Measurements from ENCODE around the gene GIGYF1. TPM values are rescaled to one million over a fixed set of nuclear protein-coding genes. Genes with fewer than 3 reads are reported as not detected.
"Not testable (repeated sequence)": the region's sequence is repeated elsewhere in the genome, so short reads cannot be mapped to it uniquely, and the experiment has no call there.

GIGYF1 gene, protein sequence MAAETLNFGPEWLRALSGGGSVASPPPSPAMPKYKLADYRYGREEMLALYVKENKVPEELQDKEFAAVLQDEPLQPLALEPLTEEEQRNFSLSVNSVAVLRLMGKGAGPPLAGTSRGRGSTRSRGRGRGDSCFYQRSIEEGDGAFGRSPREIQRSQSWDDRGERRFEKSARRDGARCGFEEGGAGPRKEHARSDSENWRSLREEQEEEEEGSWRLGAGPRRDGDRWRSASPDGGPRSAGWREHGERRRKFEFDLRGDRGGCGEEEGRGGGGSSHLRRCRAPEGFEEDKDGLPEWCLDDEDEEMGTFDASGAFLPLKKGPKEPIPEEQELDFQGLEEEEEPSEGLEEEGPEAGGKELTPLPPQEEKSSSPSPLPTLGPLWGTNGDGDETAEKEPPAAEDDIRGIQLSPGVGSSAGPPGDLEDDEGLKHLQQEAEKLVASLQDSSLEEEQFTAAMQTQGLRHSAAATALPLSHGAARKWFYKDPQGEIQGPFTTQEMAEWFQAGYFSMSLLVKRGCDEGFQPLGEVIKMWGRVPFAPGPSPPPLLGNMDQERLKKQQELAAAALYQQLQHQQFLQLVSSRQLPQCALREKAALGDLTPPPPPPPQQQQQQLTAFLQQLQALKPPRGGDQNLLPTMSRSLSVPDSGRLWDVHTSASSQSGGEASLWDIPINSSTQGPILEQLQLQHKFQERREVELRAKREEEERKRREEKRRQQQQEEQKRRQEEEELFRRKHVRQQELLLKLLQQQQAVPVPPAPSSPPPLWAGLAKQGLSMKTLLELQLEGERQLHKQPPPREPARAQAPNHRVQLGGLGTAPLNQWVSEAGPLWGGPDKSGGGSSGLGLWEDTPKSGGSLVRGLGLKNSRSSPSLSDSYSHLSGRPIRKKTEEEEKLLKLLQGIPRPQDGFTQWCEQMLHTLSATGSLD (N-terminal part only)
- total RNA-seq (10 to 100 TPM; 70.3 to 71.5 TPM), total RNA-seq (226 to 233 reads per million in 2 donors)

DNA sequence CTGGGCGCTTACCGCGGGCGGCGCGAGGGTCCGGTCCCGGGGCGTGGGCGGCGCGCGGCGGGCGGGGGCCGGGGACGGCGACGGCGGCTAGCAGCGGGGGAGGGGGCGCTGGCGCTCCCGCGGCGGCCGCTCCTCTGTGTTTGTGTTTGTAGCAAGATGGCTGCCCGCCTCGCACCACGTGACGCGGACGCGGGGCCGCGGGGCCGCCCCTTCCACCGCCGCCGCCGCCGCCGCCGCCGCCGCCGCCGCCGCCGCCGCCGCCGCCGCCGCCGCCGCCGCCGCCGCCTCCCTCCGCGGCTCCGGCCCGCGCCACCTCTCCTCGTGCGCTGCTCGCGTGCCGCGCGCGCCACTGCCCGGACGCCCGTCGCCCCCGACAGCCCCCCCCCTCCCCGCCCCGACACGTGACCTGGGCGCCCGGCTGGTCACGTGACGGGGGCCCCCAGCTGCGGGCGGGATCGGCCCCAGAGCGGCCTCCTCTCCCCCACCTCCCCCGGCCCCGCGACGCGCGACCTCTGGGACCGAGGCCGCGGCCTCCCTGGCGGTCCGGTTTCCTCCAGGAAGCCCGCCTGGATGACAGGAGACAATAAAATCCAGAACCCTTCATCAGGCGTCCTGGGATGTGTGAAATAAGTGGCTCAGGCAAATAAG, at the start of gene GIGYF1:
GIGYF1 (minus strand) TSS at position 153 of the 648 bp plus-strand sequence. CDS start 6,012 bp downstream, outside the sequence.
- peak; percentile 80 for ATAC-seq
- peak within 1 kb of the TSS; percentile 97 for H3K4me3 Mint-ChIP-seq

DNA sequence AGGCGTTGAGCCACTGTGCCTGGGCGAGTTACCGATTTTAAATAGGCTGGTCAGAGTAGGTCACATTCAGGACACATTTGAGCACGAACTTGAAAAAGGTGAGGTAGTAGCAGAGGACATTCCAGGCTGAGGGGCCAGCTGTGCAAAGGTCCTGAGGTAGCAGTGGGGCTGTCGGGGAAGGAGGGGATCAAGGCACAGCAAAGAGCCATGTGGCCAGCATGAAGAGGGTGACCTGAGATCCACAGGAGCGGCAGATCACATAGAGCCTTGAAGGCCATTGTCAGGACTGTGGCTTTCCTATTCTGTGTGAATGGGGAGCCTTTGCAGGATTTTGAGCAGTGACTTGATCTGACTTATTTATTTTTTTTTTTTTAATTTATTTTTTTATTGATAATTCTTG, 45.9 kb upstream of the GIGYF1 start:
- H3K27ac Mint-ChIP-seq = no peak overlapping the region
- no peak for DNase-seq

More for the DNA sequence above, at the start of gene GIGYF1:
- no peaks in the 10 kb centered on the region for H3K27me3 Mint-ChIP-seq
- peak within 1 kb of the TSS; percentile 95 for H3K27ac Mint-ChIP-seq
- H3K36me3 Mint-ChIP-seq (ENCODE audit: low read depth) = no peaks in the 10 kb centered on the region
- peak; percentile 55 to 73 (median 68) for DNase-seq
- peaks cover 25% of the 10 kb centered on the region for H3K4me1 Mint-ChIP-seq
- no peaks in the 10 kb centered on the region for H3K9me3 ChIP-seq (ENCODE audit: control insufficient read depth, low read length, poor library complexity, severe bottlenecking)

DNA sequence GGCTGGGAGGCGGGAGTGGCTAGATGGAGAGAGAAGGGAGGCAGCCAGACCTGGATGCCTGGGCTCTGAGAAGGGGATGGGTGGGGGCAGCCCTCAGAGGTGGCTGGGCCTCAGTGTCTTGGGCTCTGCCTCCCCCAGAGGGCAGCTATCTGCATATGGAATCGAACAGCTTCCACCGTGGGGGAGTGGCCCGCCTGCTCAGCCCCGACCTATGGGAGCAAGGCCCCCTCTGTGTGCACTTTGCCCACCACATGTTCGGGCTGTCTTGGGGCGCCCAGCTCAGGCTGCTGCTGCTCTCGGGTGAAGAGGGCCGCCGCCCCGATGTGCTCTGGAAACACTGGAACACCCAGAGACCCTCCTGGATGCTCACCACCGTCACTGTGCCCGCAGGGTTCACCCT, 42.6 kb upstream of the GIGYF1 start:
- H3K27ac Mint-ChIP-seq = no peak overlapping the region
- H3K4me1 Mint-ChIP-seq = peaks cover 5% of the 10 kb centered on the region
- H3K36me3 Mint-ChIP-seq (ENCODE audit: low read depth) = peaks cover 2% of the 10 kb centered on the region
- no peak overlapping the region for H3K4me3 Mint-ChIP-seq
- H3K27me3 Mint-ChIP-seq = peaks cover 35% of the 10 kb centered on the region
- DNase-seq (no peak), ATAC-seq (no peak)
- H3K9me3 ChIP-seq (ENCODE audit: control insufficient read depth, low read length, poor library complexity, severe bottlenecking) = no peaks in the 10 kb centered on the region

More for the DNA sequence above, 45.9 kb upstream of the GIGYF1 start:
- Mint-ChIP-seq H3K4me1 (no peaks in the 10 kb centered on the region), H3K4me3 (no peak overlapping the region), H3K27me3 (peaks cover 15% of the 10 kb centered on the region), H3K36me3 (ENCODE audit: low read depth) (peaks cover 5% of the 10 kb centered on the region)
- no peak for ATAC-seq
- no peaks in the 10 kb centered on the region for H3K9me3 ChIP-seq (ENCODE audit: control insufficient read depth, low read length, poor library complexity, severe bottlenecking)

DNA sequence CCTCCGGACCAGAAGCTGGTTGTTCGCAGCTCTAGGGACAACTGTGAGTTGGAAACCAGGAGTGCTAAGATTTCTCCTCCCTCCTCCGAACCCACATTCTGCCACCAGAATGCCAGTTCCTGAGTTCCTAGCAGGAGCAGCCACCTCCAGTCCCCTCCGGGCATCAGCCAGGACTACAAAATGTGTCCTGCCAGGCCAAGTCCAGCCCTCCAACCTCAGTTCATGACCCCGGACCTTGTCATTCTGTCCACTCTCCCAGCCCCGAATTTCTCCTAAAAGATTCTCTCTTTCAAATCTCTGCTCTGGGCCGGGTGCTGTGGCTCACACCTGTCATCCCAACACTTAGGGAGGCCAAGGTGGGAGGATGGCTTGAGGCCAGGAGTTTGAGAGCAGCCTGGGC, 41.7 kb upstream of the GIGYF1 start:
- Mint-ChIP-seq H3K4me3 (no peak overlapping the region), H3K36me3 (ENCODE audit: low read depth) (peaks cover 2% of the 10 kb centered on the region), H3K27me3 (peaks cover 40% of the 10 kb centered on the region), H3K27ac (no peak overlapping the region), H3K4me1 (peaks cover 5% of the 10 kb centered on the region)
- H3K9me3 ChIP-seq (ENCODE audit: control insufficient read depth, low read length, poor library complexity, severe bottlenecking) = no peaks in the 10 kb centered on the region
- DNase-seq (no peak), ATAC-seq (no peak)

DNA sequence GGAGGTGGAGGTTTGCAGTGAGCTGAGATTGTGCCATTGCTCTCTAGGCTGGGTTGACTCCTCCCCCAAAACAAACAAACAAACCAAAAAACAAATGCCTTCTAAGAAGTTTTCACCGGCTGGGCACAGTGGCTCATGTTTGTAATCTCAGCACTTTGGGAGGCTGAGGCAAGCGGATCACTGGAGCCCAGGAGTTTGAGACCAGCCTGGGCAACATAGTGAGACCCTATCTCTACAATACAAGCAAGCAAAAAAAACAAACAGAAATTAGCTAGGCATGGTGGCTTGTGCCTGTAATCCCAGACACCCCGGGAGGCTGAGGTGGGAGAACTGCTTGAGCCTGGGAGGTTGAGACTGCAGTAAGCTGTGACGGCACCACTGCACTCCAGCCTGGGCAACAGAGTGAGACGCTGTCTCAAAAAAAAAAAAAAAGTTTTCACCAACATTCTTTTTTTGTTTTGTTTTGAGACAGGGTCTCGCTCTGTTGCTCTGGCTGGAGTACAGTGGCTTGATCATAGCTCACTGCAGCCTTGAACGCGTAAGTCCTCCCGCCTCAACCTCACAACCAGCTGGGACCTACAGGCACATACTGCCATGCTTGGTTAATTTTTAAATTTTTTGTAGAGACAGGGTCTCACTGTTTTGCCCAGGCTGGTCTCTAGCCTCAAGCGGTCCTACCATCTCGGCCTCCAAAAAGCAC, 38.0 kb upstream of the GIGYF1 start:
- peaks cover 56% of the 10 kb centered on the region for H3K27me3 Mint-ChIP-seq
- DNase-seq (no peak), ATAC-seq (no peak)
- H3K36me3 Mint-ChIP-seq (ENCODE audit: low read depth) = no peaks in the 10 kb centered on the region
- H3K9me3 ChIP-seq (ENCODE audit: control insufficient read depth, low read length, poor library complexity, severe bottlenecking) = no peaks in the 10 kb centered on the region
- H3K4me3 Mint-ChIP-seq = no peak overlapping the region
- H3K4me1 Mint-ChIP-seq = peaks cover 5% of the 10 kb centered on the region
- H3K27ac Mint-ChIP-seq = no peak overlapping the region

DNA sequence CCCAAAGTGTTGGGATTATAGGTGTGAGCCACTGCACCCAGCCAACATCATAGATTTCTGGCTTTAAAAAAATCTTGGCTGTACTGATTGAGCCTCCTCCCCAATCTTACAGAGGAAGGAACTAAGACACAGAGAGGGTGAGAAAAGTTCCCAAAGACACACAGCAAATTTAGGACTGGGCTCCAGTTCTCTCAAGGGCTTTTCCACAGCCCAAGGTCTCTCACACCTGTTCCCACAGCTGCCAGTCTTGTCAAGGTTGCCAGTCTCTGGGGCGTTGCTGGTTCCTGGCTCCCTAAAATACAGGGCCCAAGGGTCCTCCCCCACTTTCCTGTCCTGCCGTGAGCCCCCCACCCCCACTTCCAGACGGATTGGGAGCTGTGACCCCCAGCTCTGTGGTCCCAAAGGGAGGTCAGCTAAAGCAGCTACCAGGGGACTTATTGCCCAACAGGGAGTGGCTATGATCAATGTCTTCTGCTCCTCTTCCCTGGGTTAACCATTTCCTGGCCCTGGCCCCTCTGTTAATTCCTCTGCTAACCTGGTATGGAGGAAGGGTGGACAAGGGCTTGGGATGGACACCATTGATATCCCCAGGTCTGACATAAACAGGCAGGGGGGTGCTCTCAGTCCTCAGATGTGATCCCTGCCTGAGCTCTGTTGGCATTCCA, 36.2 kb upstream of the GIGYF1 start:
- no peak for ATAC-seq
- Mint-ChIP-seq H3K27me3 (peaks cover 52% of the 10 kb centered on the region), H3K4me1 (peaks cover 5% of the 10 kb centered on the region), H3K36me3 (ENCODE audit: low read depth) (no peaks in the 10 kb centered on the region), H3K4me3 (no peak overlapping the region), H3K27ac (no peak overlapping the region)
- DNase-seq = no peak
- no peaks in the 10 kb centered on the region for H3K9me3 ChIP-seq (ENCODE audit: control insufficient read depth, low read length, poor library complexity, severe bottlenecking)

DNA sequence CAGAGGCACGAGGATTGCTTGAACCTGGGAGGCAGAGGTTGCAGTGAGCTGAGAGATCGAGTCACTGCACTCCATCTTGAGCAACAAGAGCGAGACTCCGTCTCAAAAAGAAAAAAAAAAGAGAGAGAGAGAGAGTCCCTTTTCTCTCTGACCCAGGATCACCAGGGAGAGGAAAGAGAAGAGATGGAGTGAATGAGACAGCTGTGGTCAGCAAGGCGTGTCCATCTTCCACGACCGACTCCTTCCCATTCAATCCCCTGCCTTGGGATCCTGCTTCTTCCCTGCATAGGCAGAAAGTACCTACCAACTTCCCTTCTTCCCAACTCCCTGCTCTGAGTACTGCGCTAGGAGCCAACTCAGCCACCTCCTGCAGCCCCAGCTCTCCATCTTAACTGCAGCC, 34.1 kb upstream of the GIGYF1 start:
- no peak overlapping the region for H3K27ac Mint-ChIP-seq
- H3K4me3 Mint-ChIP-seq = no peak overlapping the region
- H3K36me3 Mint-ChIP-seq (ENCODE audit: low read depth) = no peaks in the 10 kb centered on the region
- DNase-seq (no peak), ATAC-seq (no peak)
- peaks cover 3% of the 10 kb centered on the region for H3K4me1 Mint-ChIP-seq
- no peaks in the 10 kb centered on the region for H3K9me3 ChIP-seq (ENCODE audit: control insufficient read depth, low read length, poor library complexity, severe bottlenecking)
- peaks cover 44% of the 10 kb centered on the region for H3K27me3 Mint-ChIP-seq

DNA sequence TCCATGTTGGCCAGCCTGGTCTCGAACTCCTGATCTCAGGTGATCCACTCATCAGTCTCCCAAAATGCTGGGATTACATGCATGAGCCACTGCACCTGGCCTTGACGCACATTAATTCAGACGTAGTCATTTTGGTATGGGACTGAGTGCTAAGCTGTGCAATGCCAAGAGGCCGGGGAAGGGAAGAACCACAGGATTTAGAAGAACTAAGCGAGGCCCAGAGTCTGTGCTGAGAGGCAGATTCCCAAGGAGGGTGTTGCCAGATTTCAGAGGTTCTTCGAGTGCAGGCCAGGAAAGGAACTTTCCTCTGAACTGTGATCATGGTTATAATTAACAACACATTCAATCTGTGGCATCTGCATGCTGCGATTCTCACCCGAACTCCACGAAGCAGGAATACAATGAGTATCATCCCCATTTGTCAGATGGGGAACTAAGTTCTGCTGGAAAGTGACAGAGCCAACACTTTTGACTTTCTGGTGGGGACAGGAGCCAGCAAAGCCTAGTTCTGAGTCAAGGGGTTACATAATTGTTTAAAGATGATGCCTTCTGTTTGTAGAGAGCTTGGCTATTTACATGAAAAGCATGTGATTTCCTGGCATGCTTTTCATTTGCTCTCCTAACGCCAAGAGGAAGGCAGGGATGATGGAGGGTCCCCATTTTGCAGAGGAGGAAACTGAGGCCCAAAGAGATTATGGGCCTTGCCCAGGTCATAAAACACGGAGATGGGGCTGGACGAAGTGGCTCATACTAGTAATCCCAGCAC, 33.1 kb upstream of the GIGYF1 start:
- Mint-ChIP-seq H3K4me1 (peaks cover 3% of the 10 kb centered on the region), H3K27me3 (peaks cover 46% of the 10 kb centered on the region), H3K4me3 (no peak overlapping the region), H3K36me3 (ENCODE audit: low read depth) (no peaks in the 10 kb centered on the region), H3K27ac (no peak overlapping the region)
- ATAC-seq = no peak
- no peaks in the 10 kb centered on the region for H3K9me3 ChIP-seq (ENCODE audit: control insufficient read depth, low read length, poor library complexity, severe bottlenecking)
- no peak for DNase-seq

DNA sequence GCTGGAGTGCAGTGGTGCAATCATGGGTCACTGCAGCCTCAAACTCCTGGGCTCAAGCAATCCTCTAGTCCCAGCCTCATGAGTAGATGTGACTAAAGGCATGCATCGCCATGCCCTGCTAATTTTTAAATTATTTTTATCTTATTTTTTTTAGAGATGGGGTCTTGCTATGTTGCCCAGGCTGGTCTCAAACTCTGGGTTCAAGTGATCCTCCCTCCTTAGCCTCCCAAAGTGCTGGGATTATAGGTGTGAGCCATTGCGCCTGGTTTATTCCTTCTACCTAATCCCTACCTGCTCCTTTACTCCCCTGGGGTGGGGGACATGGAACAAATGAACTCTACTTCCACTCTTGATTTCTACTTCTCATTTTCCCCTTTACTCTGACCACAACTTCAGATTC, 30.3 kb upstream of the GIGYF1 start:
- DNase-seq; H3K27ac Mint-ChIP-seq; H3K4me3 Mint-ChIP-seq; ATAC-seq; H3K4me1 Mint-ChIP-seq; H3K36me3 Mint-ChIP-seq (ENCODE audit: low read depth); H3K9me3 ChIP-seq (ENCODE audit: control insufficient read depth, low read length, poor library complexity, severe bottlenecking): not testable (repeated sequence)
- H3K27me3 Mint-ChIP-seq = peaks cover 52% of the 10 kb centered on the region

DNA sequence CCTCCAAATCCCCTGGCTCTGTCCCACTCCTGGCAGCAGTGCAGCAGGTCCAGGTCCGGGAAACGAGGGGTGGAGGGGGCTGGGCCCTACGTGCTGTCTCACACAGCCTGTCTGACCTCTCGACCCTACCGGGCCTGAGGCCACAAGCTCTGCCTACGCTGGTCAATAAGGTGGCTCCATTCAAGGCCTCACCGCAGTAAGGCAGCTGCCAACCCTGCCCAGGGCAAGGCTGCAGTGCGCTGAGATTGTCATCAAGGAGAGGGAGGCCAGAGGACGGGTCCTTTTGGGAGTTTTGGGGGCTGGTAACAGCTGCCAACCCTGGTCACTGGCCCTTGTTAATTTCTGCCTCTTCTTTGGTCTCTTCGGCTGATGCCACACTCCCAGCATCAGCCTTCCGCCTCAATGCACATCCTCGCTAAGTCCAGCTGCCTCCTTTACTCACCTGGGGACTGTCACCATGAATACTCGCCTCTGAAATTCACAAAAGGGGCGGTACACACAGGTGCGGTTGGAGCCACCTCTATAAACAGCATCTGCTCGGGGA, 29.8 kb upstream of the GIGYF1 start:
- Mint-ChIP-seq H3K36me3 (ENCODE audit: low read depth) (peaks cover 3% of the 10 kb centered on the region), H3K4me3 (no peak overlapping the region), H3K27ac (no peak overlapping the region), H3K27me3 (peaks cover 52% of the 10 kb centered on the region), H3K4me1 (peaks cover 3% of the 10 kb centered on the region)
- H3K9me3 ChIP-seq (ENCODE audit: control insufficient read depth, low read length, poor library complexity, severe bottlenecking) = no peaks in the 10 kb centered on the region
- DNase-seq = no peak
- no peak for ATAC-seq

DNA sequence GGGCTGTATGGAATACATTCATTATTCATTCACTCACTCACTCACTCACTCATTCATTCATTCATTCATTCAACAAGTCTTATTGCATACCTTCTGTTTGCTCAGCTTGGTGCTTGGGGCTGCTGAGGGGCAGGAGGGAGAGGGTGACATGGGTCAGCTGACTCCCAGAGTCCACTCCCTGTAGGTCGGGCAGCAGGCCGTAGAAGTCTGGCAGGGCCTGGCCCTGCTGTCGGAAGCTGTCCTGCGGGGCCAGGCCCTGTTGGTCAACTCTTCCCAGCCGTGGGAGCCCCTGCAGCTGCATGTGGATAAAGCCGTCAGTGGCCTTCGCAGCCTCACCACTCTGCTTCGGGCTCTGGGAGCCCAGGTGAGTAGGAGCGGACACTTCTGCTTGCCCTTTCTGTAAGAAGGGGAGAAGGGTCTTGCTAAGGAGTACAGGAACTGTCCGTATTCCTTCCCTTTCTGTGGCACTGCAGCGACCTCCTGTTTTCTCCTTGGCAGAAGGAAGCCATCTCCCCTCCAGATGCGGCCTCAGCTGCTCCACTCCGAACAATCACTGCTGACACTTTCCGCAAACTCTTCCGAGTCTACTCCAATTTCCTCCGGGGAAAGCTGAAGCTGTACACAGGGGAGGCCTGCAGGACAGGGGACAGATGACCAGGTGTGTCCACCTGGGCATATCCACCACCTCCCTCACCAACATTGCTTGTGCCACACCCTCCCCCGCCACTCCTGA, 28.6 kb upstream of the GIGYF1 start:
- Mint-ChIP-seq H3K27ac (no peak overlapping the region), H3K36me3 (ENCODE audit: low read depth) (peaks cover 3% of the 10 kb centered on the region)

More for the DNA sequence above, 28.6 kb upstream of the GIGYF1 start:
- Mint-ChIP-seq H3K4me3 (no peak overlapping the region), H3K27me3 (peaks cover 45% of the 10 kb centered on the region), H3K4me1 (peaks cover 3% of the 10 kb centered on the region)
- H3K9me3 ChIP-seq (ENCODE audit: control insufficient read depth, low read length, poor library complexity, severe bottlenecking) = no peaks in the 10 kb centered on the region
- DNase-seq (no peak), ATAC-seq (no peak)

Data from T-helper 17 cell (primary cell).